ENCODE results near the gene HS3ST5.
"Not testable (repeated sequence)": the region's sequence is repeated elsewhere in the genome, so short reads cannot be mapped to it uniquely, and the experiment has no call there.

The HS3ST5 gene

DNA sequence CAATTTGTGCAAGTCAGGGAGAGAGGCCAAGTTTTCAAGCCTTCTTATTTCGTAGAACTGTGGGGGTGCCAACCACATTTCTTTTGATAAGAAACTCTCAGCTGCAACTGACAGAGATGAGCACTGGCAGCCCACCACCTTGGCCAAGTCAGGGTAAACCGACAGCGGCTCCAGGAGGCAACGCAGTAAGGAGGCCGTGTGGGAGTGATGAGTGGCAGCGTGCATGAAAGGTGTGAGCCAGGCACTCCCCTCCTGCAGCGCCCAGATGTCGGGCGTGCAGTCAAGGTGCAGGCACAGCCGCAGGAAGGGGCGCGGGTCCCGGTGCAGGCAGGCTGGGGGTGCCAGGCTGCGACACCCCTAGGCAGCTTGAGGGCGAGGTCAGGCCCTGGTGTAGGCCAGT, 322.6 kb downstream of the HS3ST5 start:
- DNase-seq (ENCODE audit: low read depth), result no peak
- no peak overlapping the region for H3K4me3 ChIP-seq (ENCODE audit: low read length)
- TF ChIP-seq, protein P1, sequence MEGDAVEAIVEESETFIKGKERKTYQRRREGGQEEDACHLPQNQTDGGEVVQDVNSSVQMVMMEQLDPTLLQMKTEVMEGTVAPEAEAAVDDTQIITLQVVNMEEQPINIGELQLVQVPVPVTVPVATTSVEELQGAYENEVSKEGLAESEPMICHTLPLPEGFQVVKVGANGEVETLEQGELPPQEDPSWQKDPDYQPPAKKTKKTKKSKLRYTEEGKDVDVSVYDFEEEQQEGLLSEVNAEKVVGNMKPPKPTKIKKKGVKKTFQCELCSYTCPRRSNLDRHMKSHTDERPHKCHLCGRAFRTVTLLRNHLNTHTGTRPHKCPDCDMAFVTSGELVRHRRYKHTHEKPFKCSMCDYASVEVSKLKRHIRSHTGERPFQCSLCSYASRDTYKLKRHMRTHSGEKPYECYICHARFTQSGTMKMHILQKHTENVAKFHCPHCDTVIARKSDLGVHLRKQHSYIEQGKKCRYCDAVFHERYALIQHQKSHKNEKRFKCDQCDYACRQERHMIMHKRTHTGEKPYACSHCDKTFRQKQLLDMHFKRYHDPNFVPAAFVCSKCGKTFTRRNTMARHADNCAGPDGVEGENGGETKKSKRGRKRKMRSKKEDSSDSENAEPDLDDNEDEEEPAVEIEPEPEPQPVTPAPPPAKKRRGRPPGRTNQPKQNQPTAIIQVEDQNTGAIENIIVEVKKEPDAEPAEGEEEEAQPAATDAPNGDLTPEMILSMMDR (IDR thresholded peaks at IDR 0.05; ENCODE audit: insufficient read depth, low read depth, low read length, missing control alignments), result no peak

DNA sequence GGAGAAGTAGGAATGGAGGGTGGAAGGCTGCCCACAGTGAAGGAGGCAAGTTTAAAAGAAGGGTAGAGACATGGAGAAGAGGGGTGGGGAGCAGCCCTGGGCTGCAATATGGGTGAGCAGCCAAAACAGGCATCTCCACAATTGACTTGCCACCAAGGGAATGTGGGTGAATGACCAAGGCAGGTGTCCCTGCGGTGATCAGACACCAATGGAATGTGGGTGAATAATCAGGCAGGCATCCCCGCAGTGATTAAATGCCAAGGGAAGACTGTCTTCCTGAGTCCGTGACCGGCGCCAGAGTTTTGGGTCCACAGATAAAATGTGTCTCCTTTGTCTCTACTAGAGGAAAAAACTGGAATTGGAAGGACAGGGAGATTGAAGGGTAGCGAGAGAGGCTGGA, 325.7 kb downstream of the HS3ST5 start:
- not testable (repeated sequence) for H3K4me3 ChIP-seq (ENCODE audit: low read length)
- peak; percentile 63 for DNase-seq (ENCODE audit: low read depth)

DNA sequence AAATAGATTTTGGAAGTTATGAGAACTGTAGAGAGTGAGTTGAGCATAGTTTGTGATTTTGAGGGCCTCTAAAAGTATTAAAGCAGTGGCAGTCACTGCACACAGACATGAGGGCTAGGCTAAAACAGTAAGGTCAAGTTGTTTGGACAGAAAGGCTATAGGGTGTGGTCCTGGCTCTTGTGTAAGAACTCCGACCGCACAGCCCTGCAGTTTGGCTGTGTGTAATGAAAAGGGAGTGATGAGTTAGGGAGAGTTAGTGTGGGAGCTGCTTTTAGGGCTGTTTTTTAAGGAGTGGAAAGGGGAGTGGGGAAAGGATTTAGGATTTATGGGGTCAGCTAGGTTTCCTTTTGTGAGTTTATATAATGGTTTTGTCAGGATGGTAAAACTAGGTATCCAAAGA, 328.7 kb downstream of the HS3ST5 start:
- not testable (repeated sequence) for DNase-seq (ENCODE audit: low read depth); H3K4me3 ChIP-seq (ENCODE audit: low read length)

DNA sequence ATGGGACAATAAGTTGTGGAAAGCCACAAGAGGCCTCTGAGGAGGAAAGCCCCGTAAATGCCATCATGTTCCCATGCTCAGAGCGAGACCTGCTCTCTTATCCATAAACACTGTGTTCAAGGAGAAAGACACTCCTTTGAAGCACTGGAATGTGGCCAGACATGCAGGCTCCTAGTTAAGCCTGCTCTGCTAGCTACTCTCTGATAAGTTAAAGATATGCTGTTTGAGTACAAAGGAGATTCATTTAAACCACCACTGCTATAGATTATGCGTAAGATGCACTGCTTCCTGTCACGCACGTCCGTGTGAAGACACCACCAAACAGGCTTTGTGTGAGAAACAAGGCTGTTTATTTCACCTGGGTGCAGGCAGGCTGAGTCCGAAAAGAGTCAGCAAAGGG, 331.3 kb downstream of the HS3ST5 start:
- DNase-seq (ENCODE audit: low read depth), result peak; percentile 10
- H3K4me3 ChIP-seq (ENCODE audit: low read length), result not testable (repeated sequence)

DNA sequence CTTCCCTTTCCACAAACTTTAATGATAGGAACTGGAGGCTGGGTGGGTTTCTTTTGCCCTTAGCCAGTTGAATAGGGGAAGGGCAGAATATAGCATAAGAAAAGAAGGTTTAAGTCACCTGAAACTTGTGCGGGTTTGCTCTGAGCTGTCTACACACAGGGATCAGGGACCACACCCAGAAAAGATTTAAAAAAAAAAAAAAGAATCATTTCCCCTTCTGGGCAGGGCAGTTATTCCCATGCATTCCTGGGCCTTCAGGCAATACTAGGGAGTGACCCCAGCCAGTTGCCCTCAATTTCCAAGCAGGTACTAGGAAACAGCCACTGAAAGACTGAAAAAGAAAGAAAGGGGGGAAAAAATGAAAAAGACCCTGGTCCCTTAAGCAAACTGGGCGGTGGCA, 332.3 kb downstream of the HS3ST5 start:
- H3K4me3 ChIP-seq (ENCODE audit: low read length), result no peak overlapping the region
- TF ChIP-seq, protein P1 (IDR thresholded peaks at IDR 0.05; ENCODE audit: insufficient read depth, low read depth, low read length, missing control alignments), result no peak
- no peak for DNase-seq (ENCODE audit: low read depth)

DNA sequence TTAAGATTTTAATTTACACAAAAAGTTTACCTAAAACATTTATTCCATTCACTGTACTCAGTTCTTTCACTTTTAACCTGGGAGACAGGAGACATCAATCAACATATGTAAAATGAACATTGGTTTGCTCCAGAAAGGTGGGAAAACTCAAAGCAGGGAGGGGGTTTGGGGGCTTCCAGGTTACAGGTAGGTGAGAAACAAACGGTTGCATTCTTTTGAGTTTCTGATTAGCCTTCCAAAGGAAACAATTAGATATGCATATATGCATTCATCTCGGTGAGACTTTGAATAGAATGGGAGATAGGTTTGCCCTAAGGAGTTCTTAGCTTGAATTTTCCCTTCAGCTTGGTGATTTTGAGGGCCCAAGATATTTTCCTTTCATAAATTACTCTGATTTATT, 333.6 kb downstream of the HS3ST5 start:
- DNase-seq (ENCODE audit: low read depth), result no peak
- TF ChIP-seq, protein P1 (IDR thresholded peaks at IDR 0.05; ENCODE audit: insufficient read depth, low read depth, low read length, missing control alignments), result no peak
- H3K4me3 ChIP-seq (ENCODE audit: low read length), result no peak overlapping the region

DNA sequence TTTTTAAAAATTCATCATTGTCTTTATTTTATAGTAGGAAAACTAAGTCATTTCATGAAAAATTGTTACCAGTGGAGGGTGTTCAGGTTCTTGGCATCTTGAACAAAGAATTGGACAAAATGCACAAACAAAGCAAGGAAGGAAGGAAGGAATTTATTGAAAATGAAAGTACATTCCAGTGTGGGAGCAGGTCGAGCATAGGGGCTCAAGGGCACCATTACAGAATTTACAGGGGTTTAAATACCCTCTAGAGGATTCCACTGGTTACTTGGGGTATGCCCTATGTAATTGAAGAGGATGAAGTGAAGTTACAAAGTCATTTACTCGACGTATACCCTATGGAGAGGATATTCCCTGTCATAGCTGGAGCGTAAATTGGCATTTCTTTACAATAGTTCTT, 334.5 kb downstream of the HS3ST5 start:
- TF ChIP-seq, protein P1 (IDR thresholded peaks at IDR 0.05; ENCODE audit: insufficient read depth, low read depth, low read length, missing control alignments), result no peak
- H3K4me3 ChIP-seq (ENCODE audit: low read length), result no peak overlapping the region
- DNase-seq (ENCODE audit: low read depth), result no peak

DNA sequence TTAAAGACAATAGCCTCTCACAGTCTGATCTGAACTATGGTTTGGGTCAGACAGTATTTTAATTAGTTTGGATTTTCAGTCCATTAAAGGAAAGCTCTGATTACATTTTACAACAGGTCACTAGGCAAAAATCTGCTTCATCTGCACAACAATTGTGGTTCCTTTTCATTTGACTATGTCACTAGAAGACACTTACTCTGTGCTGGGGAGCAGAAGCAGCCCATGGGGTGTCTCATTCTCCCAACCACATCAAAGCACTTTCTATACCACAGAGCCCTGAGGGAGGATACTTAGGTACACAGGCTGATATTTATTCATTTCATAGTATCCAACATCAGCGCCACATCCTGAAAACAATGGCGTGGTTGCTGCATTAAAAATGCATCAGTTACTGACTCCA, 335.3 kb downstream of the HS3ST5 start:
- TF ChIP-seq, protein P1 (IDR thresholded peaks at IDR 0.05; ENCODE audit: insufficient read depth, low read depth, low read length, missing control alignments), result no peak
- DNase-seq (ENCODE audit: low read depth), result no peak

More for the DNA sequence above, 335.3 kb downstream of the HS3ST5 start:
- H3K4me3 ChIP-seq (ENCODE audit: low read length), result no peak overlapping the region

All from epithelial cell of esophagus (primary cell).